ENCODE measurements around the gene RIPOR3. TPM values are rescaled to one million over a fixed set of nuclear protein-coding genes. Genes with fewer than 3 reads are reported as not detected.

RIPOR3 gene
- total RNA-seq, 4 donors from 2014 or later, result 6.1 to 25.7 (median 15.3) TPM

- WGBS, result 77% methylated on average over 4 of the region's 4 CpGs
Measured at GRCh38 chr20:50536333-50536732, 155.0 kb downstream of the RIPOR3 start.

More at GRCh38 chr20:50536333-50536732, 155.0 kb downstream of the RIPOR3 start:
- DNase-seq (ENCODE audit: extremely low spot score), result no peak
- H3K4me3 ChIP-seq, result no peak overlapping the region
- H3K27me3 ChIP-seq, result no peaks in the 10 kb centered on the region
- no peak for TF ChIP-seq POLR2A (IDR thresholded peaks at IDR 0.05; ENCODE audit: low read depth)
- no peak for TF ChIP-seq POLR2AphosphoS5 (IDR thresholded peaks at IDR 0.05)
- TF ChIP-seq CTCF (IDR thresholded peaks at IDR 0.05), result no peak
- TF ChIP-seq EP300 (IDR thresholded peaks at IDR 0.05), result no peak
- intact Hi-C loops (cut with DNase I), result no loop called here
- H3K9me3 ChIP-seq, result no peaks in the 10 kb centered on the region
- H3K4me1 ChIP-seq, result peaks cover 52 to 94% (median 92%) of the 10 kb centered on the region in 4 donors
- H3K27ac ChIP-seq (replicated peaks in 1 of 4), result no peak overlapping the region
- no peaks in the 10 kb centered on the region for H3K36me3 ChIP-seq

Small RNA genes within 50 kb of the gene (small RNA-seq; reads per million reads assigned to genes)
- gene MIR1302-5, result 0 reads per million in 3 donors
- 0 reads per million in 3 donors for gene MIR645
- gene RF00019, result 0 reads per million in 3 donors

Other genes with a start within 250 kb of the RIPOR3 start
- gene PTPN1, start 181.2 kb downstream of the RIPOR3 start, total RNA-seq, result 10 to 100 TPM; 21.2 to 49.0 (median 41.0) TPM
- 1 to 10 TPM in 3 of 4 donors, under 1 TPM in 1; 0.99 to 4.2 (median 2.8) TPM for gene PARD6B, start 40.0 kb upstream of the RIPOR3 start, total RNA-seq
- gene BCAS4, start 103.5 kb upstream of the RIPOR3 start, total RNA-seq, result 1 to 10 TPM; 3.1 to 5.4 (median 4.5) TPM
- 10 to 100 TPM; 39.1 to 59.8 (median 48.2) TPM for gene ADNP, start 239.9 kb upstream of the RIPOR3 start, total RNA-seq